Keratinocyte (primary cell): Measurements from ENCODE around the gene DPM3. TPM values are rescaled to one million over a fixed set of nuclear protein-coding genes. Genes with fewer than 3 reads are reported as not detected.
A peak's percentile ranks its signal among the peaks of the same experiment; 100 is the strongest.

Source experiments
- DNase-seq: peaks from one replicate; pipeline ENCODE4 v3.0.0-alpha.2; 2011; ENCODE audit warnings: low read depth, missing footprints, low spot score
- FAIRE-seq: peaks from 2 replicates; lab custom pipeline; 2011; peaks lifted over from hg19 to GRCh38; lab: Jason Lieb, UNC
- H2AFZ ChIP-seq: 2 replicates; pipeline ENCODE4 v1.6.0; 2012; ENCODE audit warnings: low read length, control low read depth, inconsistent platforms; ENCODE audit not compliant: control insufficient read depth
- H3K27ac ChIP-seq: 2 replicates; pipeline ENCODE4 v1.5.1; 2011; ENCODE audit warnings: low read length; ENCODE audit not compliant: control insufficient read depth, insufficient read depth
- H3K27me3 ChIP-seq: 3 replicates; pipeline ENCODE4 v1.6.0; 2011; ENCODE audit warnings: low read length; ENCODE audit not compliant: control insufficient read depth, insufficient read depth; ENCODE audit errors: extremely low read depth
- H3K36me3 ChIP-seq, 2 experiments: 2 replicates in 1 of 2; 3 replicates in 1 of 2; pipeline ENCODE4 v1.5.1; 2011; ENCODE audit warnings: low read length in 2 of 2, mild to moderate bottlenecking in 1 of 2; ENCODE audit not compliant: control insufficient read depth in 2 of 2, insufficient read depth in 2 of 2; ENCODE audit errors: extremely low read depth in 1 of 2
- H3K4me1 ChIP-seq: 3 replicates; pipeline ENCODE4 v1.5.1; 2011; ENCODE audit warnings: low read length; ENCODE audit not compliant: control insufficient read depth, insufficient read depth; ENCODE audit errors: extremely low read depth
- H3K4me2 ChIP-seq: 3 replicates; pipeline ENCODE4 v1.6.0; 2011; ENCODE audit warnings: low read depth, low read length; ENCODE audit not compliant: control insufficient read depth, insufficient read depth; ENCODE audit errors: extremely low read depth
- H3K4me3 ChIP-seq, 3 experiments: fragments of 200-600 bp in 1 of 3; sonication (generic) in 1 of 3; 2 replicates in 2 of 3; 3 replicates in 1 of 3; pipeline ENCODE4 v1.5.1; 2011 to 2016; ENCODE audit warnings: low read length in 3 of 3, mild to moderate bottlenecking in 3 of 3, control low read depth in 2 of 3, inconsistent platforms in 1 of 3, low read depth in 1 of 3, mixed read lengths in 1 of 3, mixed run types in 1 of 3, moderate library complexity in 1 of 3; ENCODE audit not compliant: control insufficient read depth in 2 of 3, insufficient read depth in 2 of 3; ENCODE audit errors: extremely low read depth in 1 of 3
- H3K79me2 ChIP-seq: 2 replicates; pipeline ENCODE4 v1.6.0; 2012; ENCODE audit warnings: low read length; ENCODE audit not compliant: control insufficient read depth, insufficient read depth
- H3K9ac ChIP-seq: 3 replicates; pipeline ENCODE4 v1.6.0; 2011; ENCODE audit warnings: low read length; ENCODE audit not compliant: control insufficient read depth, insufficient read depth; ENCODE audit errors: extremely low read depth
- H3K9me1 ChIP-seq: 3 replicates; pipeline ENCODE4 v1.6.0; 2011; ENCODE audit warnings: low read length; ENCODE audit not compliant: control insufficient read depth, insufficient read depth; ENCODE audit errors: extremely low read depth
- H3K9me3 ChIP-seq: 2 replicates; pipeline ENCODE4 v1.5.1; 2012; ENCODE audit warnings: low read depth, low read length; ENCODE audit not compliant: control insufficient read depth
- H4K20me1 ChIP-seq: 3 replicates; pipeline ENCODE4 v1.6.0; 2011; ENCODE audit warnings: low read length; ENCODE audit not compliant: control insufficient read depth, insufficient read depth; ENCODE audit errors: extremely low read depth
- CTCF ChIP-seq, 3 experiments: IDR thresholded peaks in 1 of 3; conservative IDR thresholded peaks in 1 of 3; optimal IDR thresholded peaks in 1 of 3; 2 replicates in 2 of 3; 3 replicates in 1 of 3; pipeline versions ENCODE3 to v1.5.1; 2011; ENCODE audit warnings: low read length in 3 of 3, mild to moderate bottlenecking in 3 of 3, moderate library complexity in 2 of 3, control low read depth in 1 of 3, inconsistent platforms in 1 of 3; ENCODE audit not compliant: insufficient read depth in 2 of 3; ENCODE audit errors: extremely low read depth in 1 of 3
- EZH2 ChIP-seq: IDR thresholded peaks from one replicate; pipeline ENCODE4 v1.6.1; 2012; ENCODE audit warnings: inconsistent platforms, mild to moderate bottlenecking, low read length, moderate library complexity
- dilution Hi-C: fragments of 300-500 bp; cut with MboI; formaldehyde crosslinking; loops from one replicate; pipeline ENCODE4 v1.7.0; 2020; ENCODE audit warnings: low sequenced_read_pairs; ENCODE audit not compliant: extremely low pct_ligation_motif_present
- polyA plus RNA-seq, 5 experiments: library from polyadenylated mRNA; depleted of rRNA in 3 of 5; stranded (reverse) in 3 of 5; stranded (forward) in 1 of 5; unstranded in 1 of 5; fragments of >200 nt; gene quantifications; 1 replicate in 1 of 5; 2 replicates in 3 of 5; 3 replicates in 1 of 5; pipeline versions ENCODE4 v1.2.1 to v1.2.3, GENCODE V29; 2011 to 2012; ENCODE audit warnings: missing spikeins in 2 of 5, low read depth in 1 of 5, low replicate concordance in 1 of 5

The DPM3 gene
- polyA plus RNA-seq, 1 donor (not counting 4 experiments of a cell fraction or from before 2014, with no cell fraction given): 29.3 TPM

DNA sequence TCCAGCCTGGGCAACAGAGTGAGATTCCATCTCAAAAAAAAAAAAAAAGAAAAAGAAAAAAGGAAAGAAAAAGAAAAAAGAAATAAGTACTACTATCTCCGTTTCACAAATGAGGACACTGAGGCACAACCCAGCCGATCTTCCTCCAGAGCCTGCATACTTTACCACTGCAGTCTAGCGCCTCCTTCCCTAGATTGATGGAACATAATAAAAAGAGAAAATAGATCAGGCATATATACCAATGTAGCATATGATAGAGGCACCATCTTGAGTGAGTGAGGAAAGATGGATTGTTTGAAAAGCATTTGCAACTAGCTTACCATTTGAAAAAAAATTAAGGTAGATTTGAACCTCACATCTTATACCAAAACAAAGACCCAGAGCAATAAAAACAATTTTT lies 5.2 kb upstream of the DPM3 start:
- H3K9ac ChIP-seq: no peak overlapping the region
- dilution Hi-C loops: no loop called here
- FAIRE-seq (no peak), DNase-seq (no peak)
- peak in 1 of 3 experiments; percentile 6 for TF ChIP-seq CTCF (optimal IDR thresholded peaks at IDR 0.05 in 1 of 3, IDR thresholded peaks at IDR 0.05 in 1 of 3, conservative IDR thresholded peaks at IDR 0.05 in 1 of 3; ENCODE audit: extremely low read depth in 1 of 3, insufficient read depth in 2 of 3, low read length in 3 of 3)
- no peak for TF ChIP-seq EZH2
- H3K27me3 ChIP-seq: no peaks in the 10 kb centered on the region
- H3K27ac ChIP-seq: no peak overlapping the region
- H3K4me2 ChIP-seq: no peak overlapping the region
- no peak overlapping the region for H3K4me3 ChIP-seq
- H4K20me1 ChIP-seq: no peaks in the 10 kb centered on the region
- no peaks in the 10 kb centered on the region for H3K79me2 ChIP-seq
- no peak overlapping the region for H2AFZ ChIP-seq
- no peaks in the 10 kb centered on the region for H3K4me1 ChIP-seq
- no peaks in the 10 kb centered on the region for H3K36me3 ChIP-seq
- no peaks in the 10 kb centered on the region for H3K9me3 ChIP-seq
- no peaks in the 10 kb centered on the region for H3K9me1 ChIP-seq

- Histone ChIP-seq H3K27me3 (no peaks in the 10 kb centered on the region), H3K4me3 (no peak overlapping the region), H3K36me3 (peaks cover 5 to 16% of the 10 kb centered on the region in 2 experiments), H3K79me2 (peaks cover 28% of the 10 kb centered on the region), H4K20me1 (no peaks in the 10 kb centered on the region), H3K4me1 (peaks cover 12% of the 10 kb centered on the region), H3K27ac (no peak overlapping the region), H3K9me1 (no peaks in the 10 kb centered on the region), H2AFZ (no peak overlapping the region), H3K4me2 (no peak overlapping the region), H3K9me3 (no peaks in the 10 kb centered on the region), H3K9ac (no peak overlapping the region)
- dilution Hi-C loops: no loop called here
- FAIRE-seq (no peak), DNase-seq (no peak)
- TF ChIP-seq EZH2 (no peak), CTCF (optimal IDR thresholded peaks at IDR 0.05 in 1 of 3, IDR thresholded peaks at IDR 0.05 in 1 of 3, conservative IDR thresholded peaks at IDR 0.05 in 1 of 3; ENCODE audit: extremely low read depth in 1 of 3, insufficient read depth in 2 of 3, low read length in 3 of 3) (no peak)
Observed at GRCh38 chr1:155141749-155142148, 1.4 kb upstream of the DPM3 start.
